GM18502 (cell line): Measurements from ENCODE around the gene PHYH.
"Not testable (repeated sequence)": the region's sequence is repeated elsewhere in the genome, so short reads cannot be mapped to it uniquely, and the experiment has no call there.

Experiments used
- ATAC-seq: cut with Tn5 transposase; IDR thresholded peaks from one replicate; pipeline ENCODE4 v1.9.1; 2021; ENCODE audit warnings: mild to moderate bottlenecking; ENCODE audit not compliant: unreplicated experiment, poor library complexity

PHYH gene

DNA sequence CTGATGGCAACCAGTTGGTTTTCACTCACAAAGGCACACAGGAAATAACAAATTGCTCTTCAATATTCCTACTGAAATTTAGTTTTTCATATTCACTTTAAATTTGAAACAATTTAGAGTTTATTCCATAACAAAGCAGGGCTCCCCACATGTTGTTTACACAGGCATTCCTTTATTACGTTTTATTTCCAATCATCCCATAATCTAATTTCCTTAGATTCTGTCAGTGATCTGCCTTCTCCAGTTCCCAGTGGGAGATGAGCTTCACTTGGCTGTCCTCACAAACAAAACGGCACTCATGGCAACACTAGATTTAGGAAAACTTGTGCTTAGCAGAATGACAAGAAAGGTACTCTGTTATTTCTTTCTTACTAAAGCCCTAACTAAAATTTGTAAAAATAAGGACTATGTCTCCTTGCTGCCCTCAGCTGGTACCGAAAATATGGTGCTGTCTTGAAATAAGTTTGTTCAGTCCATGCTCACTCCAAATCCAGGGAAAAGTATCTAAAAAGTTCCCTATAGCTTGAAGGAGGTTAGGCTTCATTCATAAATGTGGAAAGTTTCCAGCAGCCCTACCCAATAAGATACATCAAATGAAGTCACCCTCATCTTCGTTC is 23.0 kb downstream of the PHYH start:
- ATAC-seq: no peak

GRCh38 chr10:13276146-13276545 is 23.7 kb downstream of the PHYH start:
- not testable (repeated sequence) for ATAC-seq

DNA sequence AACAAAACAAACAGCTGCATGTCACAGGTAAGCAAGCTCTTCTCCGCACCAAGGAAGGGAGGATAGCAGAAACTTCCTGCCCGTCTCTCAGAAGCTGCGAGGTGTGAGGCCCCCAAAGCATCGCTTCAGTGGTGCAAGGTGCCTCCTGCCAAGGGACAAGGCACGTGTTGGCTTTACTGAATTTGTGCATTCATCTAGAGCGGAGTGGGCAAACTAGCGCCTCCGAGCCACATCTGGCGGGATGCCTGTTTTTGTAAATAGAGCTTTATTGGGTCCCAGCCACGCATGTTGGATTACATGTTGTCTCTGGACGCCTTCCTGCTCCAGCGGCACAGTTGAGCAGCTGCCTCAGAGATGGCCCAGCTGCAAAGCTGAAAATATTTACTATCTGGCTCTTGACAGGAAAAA is 27.7 kb downstream of the PHYH start:
- no peak for ATAC-seq

DNA sequence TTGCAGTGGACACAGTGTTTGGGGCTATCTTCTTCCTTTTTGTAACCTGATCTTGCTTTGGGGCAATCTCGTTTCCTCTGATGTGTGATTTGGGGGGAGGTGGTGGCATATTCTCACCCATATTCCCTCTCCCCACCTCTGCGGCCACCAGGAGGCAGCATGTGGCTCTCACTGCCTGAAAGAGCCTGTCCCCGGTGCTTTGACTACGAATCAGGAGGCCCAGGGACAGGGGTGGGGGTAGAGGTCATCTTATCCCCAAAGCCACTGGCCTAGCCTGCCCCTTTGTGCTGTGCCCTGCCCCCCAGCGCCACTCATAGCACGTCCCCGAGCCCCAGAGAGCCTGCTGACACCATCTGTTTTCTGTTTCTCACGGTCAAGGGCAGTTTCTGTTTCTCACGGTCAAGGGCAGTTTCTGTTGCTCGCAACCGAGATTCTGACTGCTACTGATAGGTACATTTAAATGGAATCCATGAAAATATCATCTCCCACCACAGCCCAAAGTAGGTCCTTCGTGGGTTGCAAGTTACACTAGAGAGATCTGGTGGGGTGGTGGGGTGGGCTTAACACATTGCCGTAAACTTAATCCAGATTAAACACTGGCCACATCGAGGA is 28.2 kb downstream of the PHYH start:
- ATAC-seq: no peak

GRCh38 chr10:13270877-13271551 is 28.9 kb downstream of the PHYH start:
- no peak for ATAC-seq

DNA sequence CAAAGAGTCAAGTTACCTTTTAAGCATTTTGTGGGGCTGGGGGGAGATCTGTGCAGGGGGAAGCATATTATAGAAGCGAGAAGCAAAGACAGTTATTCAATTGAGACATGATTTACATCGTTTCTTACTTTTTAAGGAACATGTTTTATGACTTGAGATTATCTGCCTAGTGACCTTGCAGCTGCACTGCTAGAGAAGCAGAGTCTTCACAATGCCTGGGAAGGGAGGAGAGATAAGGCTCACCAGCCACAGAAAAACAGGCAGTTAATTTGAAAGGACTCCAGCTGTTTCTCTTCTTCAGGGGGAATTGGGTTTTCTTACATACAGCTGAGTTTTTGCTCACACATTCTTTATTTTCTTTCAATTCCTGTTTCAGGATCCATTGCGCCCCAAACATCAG is 31.0 kb downstream of the PHYH start:
- ATAC-seq: no peak

DNA sequence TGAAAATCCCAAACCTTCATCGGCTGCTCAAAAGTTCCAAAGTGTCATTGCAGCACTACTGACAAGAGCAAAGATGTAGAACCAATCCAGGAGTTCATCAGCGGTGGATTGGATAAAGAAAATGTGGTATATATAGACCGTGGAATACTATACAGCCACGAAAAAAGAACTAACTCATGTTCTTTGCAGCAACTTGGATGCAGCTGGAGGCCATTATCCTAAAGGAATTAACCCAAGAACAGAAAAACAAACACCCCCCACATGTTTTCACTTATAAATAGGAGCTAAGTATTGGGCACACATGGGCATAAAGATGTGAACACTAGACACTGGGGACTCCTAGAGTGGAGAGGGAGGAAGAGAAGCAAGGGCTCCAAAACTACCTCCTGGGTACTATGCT is 31.6 kb downstream of the PHYH start:
- ATAC-seq: no peak

- ATAC-seq: no peak
Observed at GRCh38 chr10:13263591-13263990, 36.3 kb downstream of the PHYH start.

DNA sequence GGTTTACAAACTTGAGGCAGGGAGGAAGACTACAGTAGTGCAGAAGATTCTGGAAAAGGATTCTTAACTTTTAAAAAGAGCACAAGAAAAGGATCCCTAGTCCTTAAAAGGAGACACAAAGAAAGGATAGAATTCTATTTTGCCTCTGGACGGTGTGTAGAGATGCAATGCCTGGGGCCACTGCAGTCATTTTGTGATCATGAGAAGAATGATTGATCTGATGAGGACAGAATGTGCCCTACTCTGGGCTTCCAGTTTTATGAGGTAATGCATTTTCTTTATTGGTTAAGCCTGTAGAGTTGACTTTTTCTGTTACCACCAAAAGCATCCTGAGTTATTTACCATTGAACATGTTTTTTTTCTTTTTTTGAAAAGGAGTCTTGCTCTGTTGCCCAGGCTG is 37.4 kb downstream of the PHYH start:
- no peak for ATAC-seq

- ATAC-seq: no peak
Observed at GRCh38 chr10:13257621-13258140, 42.2 kb downstream of the PHYH start.

GRCh38 chr10:13256627-13257026 is 43.2 kb downstream of the PHYH start:
- ATAC-seq: no peak

- no peak for ATAC-seq
Observed at GRCh38 chr10:13253726-13254125, 46.1 kb downstream of the PHYH start.

DNA sequence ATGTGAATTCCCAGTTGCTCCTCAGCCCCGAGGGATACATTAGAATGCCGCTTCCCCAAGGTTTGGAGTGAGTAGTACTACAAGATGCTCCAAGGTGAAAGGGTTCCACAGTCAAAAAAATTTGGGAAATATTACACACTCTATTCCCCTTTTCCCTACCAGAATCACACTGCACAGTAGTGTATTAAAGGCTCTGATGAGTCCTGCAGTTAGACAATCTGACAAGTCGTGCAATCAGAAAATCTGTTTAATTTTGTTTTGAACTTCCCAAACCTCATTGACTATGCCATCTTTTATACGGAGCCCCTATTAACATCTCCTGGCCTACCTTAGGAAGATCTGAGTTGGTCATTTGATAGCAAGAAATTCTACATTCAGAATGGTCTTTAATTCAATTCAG is 52.1 kb downstream of the PHYH start:
- ATAC-seq: no peak

GRCh38 chr10:13247246-13247645 is 52.6 kb downstream of the PHYH start:
- no peak for ATAC-seq

- not testable (repeated sequence) for ATAC-seq
Observed at GRCh38 chr10:13242260-13242659, 57.6 kb downstream of the PHYH start.

DNA sequence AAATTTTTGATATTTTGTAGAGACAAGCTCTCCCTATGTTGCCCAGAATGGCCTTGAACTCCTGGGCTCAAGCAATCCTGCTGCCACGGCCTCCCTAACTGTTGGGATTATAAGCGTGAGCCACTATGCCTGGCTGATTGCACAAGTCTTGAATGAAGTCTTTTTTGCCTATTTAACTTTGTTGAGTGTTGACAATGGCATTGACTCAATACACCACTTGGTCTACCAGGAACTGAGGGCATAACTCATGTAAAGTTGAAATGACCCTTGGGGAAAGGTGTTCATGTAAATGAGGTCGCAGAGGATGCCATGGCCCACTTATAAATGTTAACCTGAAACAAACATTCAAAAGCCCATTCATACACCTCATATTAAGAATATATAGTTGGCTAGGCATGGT is 58.3 kb downstream of the PHYH start:
- no peak for ATAC-seq

DNA sequence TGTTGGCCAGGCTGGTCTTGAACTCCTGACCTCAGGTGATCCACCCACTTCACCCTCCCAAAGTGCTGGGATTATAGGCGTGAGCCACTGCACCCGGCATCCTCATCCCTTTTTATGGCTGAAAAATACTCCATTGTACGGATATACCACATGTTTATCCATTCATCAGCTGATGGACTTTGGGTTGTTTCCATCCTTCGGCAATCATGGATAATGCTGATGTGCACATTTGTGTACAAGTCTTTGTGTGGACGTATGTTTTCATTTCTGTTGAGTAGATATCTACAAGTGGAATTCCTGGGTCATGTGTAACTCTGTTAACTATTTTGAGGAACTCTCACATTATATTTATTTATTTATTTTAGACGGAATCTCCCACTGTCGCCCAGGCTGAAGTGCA is 59.9 kb downstream of the PHYH start:
- no peak for ATAC-seq

DNA sequence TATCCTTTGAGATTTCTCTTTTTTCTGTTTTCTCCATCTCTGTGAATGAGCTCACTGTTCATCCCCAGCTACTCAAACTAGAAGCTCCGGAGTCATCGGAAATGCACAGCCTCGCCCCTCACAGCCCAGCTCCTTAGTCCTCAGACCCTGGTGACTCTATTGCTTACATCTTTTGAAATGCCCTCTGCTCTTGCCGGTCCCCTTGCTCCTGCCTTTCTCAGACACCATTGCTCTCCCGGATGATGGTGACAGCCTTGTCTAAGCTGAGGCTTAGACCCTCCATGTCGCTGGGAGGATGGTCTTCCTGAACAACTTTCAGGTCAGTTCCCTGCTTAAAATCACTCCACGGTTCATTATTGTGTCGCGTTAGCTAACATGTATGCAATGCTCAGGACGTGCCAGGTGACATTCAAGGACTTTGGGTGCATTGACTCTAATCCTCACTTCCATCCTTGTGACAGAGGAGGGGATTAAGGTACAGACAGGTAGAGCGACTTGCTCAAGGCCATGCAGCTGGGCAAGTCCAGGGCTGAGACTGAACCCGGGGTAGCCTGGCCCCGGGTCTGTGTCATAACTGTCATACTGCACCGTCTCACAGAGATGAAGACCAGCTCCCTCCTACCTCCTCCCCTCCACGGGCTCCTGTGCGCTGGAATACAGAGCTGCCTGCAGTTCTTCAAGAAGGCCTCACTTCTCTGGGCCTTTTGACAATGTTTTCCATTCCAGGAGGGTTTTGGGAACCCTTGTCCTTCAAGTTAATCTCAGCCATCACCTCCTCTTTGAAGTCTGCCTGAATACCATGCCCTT is 61.4 kb downstream of the PHYH start:
- no peak for ATAC-seq

DNA sequence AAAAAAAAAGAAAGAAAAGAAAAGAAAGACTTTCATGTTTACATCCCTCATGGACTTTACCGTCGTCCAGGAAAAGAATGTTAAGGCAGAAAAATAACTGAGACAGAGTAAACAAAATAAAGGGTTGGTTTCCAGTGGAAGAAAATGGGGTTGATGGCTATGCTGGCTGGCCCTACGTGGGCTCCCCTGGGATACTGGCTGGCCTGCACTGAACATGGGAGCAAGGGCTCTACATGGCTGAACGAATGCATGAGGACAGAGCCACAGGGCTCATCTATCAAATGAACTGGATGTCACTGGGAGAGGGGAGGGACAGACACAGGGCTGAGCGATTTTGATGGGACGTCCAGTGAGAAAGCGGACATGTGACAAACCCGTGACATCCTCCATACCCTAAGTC is 63.2 kb downstream of the PHYH start:
- no peak for ATAC-seq

- not testable (repeated sequence) for ATAC-seq
Observed at GRCh38 chr10:13234736-13235135, 65.1 kb downstream of the PHYH start.

- ATAC-seq: no peak
Observed at GRCh38 chr10:13234172-13234571, 65.7 kb downstream of the PHYH start, which contains the start of gene UCMA. Gene UCMA (minus strand): TSS chr10:13234374. CDS start chr10:13234258, 116 bp downstream.
